GM19099 (cell line): ENCODE measurements around the gene FXR2.

Experiments used
- POLR2A ChIP-seq: IDR thresholded peaks from 3 replicates; pipeline ENCODE4 v1.6.1; 2011; ENCODE audit warnings: low read depth; ENCODE audit not compliant: insufficient read length; ENCODE audit errors: extremely low read depth

The FXR2 gene

DNA sequence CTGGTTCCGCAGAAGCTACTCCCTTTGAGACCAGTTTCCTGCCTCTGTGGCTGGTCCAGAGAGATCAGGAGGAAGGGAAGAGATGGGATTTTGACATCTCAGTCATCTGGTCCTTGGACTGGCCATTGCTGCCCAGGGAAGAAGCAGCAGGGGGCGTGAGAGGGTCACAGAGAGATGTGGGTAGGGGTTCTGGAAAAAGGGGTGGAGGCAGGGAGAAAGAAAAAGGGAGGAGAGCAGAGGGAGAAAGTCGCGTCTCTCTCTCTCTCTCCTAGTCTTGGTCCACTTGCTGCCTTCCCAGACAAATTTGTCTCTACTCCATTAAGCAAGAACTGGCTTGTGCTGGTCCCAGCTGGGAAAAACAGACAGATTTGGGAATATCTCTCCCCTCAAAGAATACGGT is 19.7 kb upstream of the FXR2 start:
- no peak for TF ChIP-seq POLR2A

- TF ChIP-seq POLR2A: no peak
Measured at GRCh38 chr17:7633093-7633492, 18.4 kb upstream of the FXR2 start.

GRCh38 chr17:7632492-7632894 is 17.8 kb upstream of the FXR2 start:
- no peak for TF ChIP-seq POLR2A

DNA sequence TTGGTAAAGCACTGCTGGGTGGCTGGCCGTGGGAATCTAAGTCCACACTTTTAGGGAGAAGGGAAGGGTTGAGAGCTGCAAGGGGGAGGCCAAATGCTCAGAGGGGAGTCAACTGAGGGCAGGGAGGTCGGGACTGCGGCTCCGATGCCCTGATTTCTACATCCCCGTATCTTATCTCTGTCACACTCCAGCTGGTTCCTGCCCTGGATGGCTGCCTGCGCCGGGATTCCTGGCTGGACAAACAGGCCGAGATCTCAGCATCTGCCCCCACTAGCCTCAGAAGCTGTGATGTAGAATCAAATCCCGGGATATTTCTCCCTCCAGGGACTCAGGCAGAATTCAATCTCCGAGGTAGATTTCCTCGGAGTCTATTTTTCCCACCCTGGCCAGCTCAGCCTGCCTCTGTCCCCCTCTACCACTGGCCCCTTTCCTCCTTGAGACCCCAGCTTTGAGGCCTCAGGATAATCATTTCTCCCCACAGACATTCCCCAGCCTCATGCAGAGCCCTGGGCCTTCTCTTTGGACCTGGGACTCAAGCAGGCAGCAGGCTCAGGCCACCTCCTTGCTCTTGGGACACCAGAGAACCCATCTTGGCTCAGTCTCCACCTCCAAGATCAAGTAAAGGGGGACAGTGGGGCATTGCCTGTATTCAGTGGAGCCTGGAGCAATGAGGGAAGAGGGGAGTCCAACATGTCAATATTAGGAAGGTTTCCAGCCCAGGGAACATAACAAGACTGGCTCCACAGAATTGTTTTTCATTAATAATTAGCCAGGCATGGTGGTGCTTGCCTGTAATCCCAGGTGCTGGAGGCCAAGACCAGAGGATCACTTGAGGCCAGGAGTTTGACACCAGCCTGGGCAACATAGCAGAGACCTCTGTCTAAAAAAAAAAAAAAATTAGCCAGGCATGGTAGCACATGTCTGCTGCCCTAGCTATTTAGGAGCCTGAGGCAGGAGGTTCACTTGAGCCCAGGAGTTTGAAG is 17.0 kb upstream of the FXR2 start:
- no peak for TF ChIP-seq POLR2A

- TF ChIP-seq POLR2A: no peak
Measured at GRCh38 chr17:7629939-7630571, 15.4 kb upstream of the FXR2 start, which contains the start of gene SHBG. SHBG (plus strand) TSS chr17:7630135; CDS start chr17:7630173, 38 bp downstream.

GRCh38 chr17:7627250-7628121 is 12.8 kb upstream of the FXR2 start, which contains the start of gene SAT2:
SAT2 (minus strand) TSS chr17:7627821; CDS start chr17:7627635, 186 bp downstream.
- TF ChIP-seq POLR2A: peak; percentile 76

DNA sequence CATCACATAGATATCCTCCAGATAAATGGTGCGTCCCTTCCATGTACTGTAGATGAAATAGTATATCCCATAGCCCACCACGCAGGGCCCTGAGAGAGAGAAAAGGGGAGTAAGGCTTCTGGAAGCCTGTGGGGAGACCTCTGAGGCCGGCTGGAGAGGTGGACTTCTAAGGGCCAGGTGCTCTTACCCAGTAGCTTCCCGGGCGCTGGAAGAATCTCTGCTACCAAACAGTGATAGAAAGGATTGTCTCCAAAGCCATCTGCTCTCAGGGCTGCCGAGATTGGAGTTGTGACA is 12.2 kb upstream of the FXR2 start:
- no peak for TF ChIP-seq POLR2A

GRCh38 chr17:7626307-7626706 is 11.6 kb upstream of the FXR2 start:
- TF ChIP-seq POLR2A: no peak

DNA sequence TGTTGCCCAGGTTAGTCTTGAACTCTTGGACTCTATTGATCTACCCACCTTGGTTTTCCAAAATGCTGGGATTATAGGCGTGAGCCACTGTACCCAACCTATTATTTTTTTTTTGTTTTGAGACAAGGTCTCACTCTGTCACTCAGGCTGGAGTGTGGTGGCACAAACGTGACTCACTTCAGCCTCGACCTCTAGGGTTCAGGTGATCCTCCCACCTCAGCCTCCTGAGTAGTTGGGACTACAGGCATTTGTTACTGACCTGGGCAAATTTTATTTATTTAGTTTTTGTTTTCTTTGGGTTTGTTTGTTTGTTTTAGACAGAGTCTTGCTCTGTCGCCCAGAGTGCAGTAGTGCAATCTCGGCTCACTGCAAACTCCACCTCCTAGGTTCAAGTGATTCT is 9.0 kb upstream of the FXR2 start:
- TF ChIP-seq POLR2A: no peak

DNA sequence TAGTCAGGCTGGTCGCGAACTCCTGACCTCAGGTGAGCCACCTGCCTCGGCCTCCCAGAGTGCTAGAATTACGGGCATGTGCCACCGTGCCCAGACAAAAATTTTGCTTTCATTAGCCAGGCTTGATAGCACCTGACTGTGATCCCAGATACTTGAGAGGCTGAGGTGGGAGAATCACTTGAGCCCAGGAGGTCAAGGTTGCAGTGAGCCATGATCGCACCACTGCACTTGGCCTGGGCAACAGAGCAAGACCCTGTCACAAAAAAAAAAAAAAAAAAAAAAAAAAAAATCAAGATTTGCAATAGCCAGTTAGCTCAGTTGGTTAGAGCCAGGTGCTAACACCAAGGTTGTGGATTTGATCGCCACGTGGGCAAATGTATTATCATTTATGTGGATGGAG is 6.1 kb upstream of the FXR2 start:
- no peak for TF ChIP-seq POLR2A

DNA sequence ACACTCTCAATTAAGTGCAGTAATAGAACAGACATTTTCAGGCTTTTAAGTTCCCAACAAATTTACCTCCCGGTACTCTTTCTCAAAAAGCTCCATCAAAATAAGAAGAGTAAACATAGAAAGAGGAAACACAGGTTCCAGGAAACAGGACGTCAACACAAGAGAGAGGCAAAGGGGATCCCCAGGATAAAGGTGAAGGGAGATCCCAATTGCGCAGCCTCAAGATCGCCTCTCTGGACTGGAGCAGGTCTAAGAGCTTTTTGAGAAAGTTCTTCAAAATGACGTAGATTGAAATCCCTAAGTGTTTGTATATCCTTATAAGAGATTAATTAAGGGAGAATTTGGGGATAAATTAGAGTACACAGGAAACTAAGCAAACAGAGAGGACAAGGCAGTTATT is 3.9 kb upstream of the FXR2 start:
- no peak for TF ChIP-seq POLR2A

DNA sequence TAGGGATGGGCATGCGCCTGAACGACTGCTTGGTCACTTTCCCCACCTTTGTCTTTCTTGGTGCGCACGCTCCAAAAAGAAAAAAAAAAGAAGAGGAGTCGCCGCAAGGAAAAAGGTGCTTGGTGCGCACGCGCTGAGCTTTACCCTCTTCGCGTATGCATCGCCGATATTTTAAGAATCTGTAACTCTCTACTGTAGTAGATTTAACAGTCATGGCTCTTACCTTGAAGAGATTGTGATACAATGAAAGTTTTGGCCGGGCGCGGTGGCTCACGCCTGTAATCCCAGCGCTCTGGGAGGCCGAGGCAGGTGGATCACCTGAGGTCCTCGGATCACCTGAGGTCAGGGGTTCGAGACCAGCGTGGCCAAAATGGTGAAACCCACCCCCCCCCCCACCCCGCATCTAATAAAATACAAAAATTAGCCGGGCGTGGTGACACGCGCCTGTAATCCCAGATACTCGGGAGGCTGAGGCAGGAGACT is 609 bp upstream of the FXR2 start:
- peak; percentile 36 for TF ChIP-seq POLR2A

DNA sequence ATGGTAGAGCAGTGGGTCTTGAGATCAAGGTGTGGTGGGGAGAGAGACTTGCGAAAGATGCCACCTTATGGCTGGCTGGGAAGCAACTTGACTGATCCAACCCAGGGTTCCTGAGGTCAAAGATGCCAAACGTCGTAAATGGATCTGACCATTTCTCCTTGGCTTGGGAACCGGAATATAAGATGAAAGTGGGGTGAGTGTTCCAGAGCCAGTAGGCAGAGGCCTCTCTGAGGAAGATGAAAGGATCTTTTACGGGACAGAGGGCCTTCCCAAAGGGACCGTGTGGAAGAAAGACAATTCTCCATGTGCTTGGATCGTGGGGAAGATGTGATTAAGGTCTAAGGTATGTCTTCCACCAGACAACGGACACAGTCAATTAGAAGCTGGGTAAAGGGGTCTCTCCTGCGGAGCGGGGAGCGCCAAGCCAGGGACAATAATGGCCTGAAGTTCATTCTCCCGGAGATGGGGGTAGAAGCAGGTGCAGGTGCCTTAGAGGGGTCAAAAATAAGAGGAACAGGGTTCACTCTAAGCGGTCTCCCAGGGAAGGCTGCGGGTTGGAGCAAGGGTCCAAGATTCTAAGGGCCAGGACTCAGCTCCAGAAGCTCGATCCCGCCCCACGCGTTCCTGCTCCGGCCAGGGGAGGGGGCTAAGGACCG is 800 bp downstream of the FXR2 start:
- TF ChIP-seq POLR2A: no peak

DNA sequence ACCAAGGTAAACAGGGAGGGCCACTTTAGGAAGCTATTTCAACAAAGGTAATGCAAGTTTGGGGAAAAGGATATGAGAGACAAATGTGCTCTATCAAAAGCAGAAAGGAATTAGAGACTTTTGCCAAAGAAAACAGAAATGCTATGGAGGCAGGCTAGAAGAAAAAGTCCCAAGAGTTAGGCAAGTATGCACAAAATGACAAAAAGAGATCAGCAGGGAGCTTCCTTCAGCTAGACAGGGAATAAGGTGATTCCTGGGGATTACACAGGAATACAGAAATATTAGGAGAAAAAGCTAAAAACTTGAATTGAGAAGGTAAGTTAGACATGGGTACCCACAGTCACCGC is 2.4 kb downstream of the FXR2 start:
- no peak for TF ChIP-seq POLR2A
